ENCODE measurements around the gene NFKBIE.
"Not testable (repeated sequence)": the region's sequence is repeated elsewhere in the genome, so short reads cannot be mapped to it uniquely, and the experiment has no call there.

Gene NFKBIE

DNA sequence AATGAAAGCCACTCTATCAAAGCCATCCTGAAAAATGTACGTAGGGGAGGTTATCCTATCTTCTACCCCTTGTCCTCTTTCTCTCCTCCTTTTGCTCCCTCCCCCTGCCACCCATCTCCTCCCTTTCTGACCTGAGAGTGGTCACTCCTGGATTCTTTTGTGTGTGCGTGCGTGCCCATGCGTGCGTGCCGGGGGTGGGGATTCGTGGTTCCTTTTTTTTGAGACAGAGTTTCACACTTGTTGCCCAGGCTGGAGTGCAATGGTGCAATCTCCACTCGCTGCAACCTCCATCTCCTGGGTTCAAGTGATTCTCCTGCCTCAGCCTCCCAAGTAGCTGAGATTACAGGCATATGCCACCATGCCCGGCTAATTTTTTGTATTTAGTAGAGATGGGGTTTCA is 33.9 kb downstream of the NFKBIE start:
- not testable (repeated sequence) for DNase-seq; H3K27ac ChIP-seq (ENCODE audit: low read length, poor library complexity, severe bottlenecking); H2AK5ac ChIP-seq (ENCODE audit: low read length, severe bottlenecking); H3K14ac ChIP-seq (ENCODE audit: low read length in 2 of 2); H2BK5ac ChIP-seq (ENCODE audit: low read depth, low read length, poor library complexity, severe bottlenecking); H3K4me2 ChIP-seq (ENCODE audit: low read length, poor library complexity, severe bottlenecking); H2AFZ ChIP-seq (ENCODE audit: low read depth, low read length); H3K9me3 ChIP-seq (ENCODE audit: control insufficient read depth, low read length); H2BK15ac ChIP-seq (ENCODE audit: low read depth, poor library complexity, severe bottlenecking); H2BK120ac ChIP-seq (ENCODE audit: low read depth, low read length); H3K23ac ChIP-seq (ENCODE audit: low read length in 2 of 2); H3K4ac ChIP-seq (ENCODE audit: low read depth in 1 of 2, low read length in 2 of 2); H3K4me3 ChIP-seq (ENCODE audit: insufficient read depth in 1 of 2, low read depth in 1 of 2, low read length in 2 of 2); H3K18ac ChIP-seq (ENCODE audit: low read depth in 1 of 2, low read length in 2 of 2); H4K91ac ChIP-seq (ENCODE audit: low read length); H3K9ac ChIP-seq (ENCODE audit: low read length); H3K27me3 ChIP-seq (ENCODE audit: control insufficient read depth in 1 of 2, insufficient read depth in 1 of 2, low read length in 2 of 2); H2BK12ac ChIP-seq (ENCODE audit: low read length in 2 of 2); H4K8ac ChIP-seq (ENCODE audit: low read length)
- Histone ChIP-seq H3K4me1 (ENCODE audit: control insufficient read depth, insufficient read depth, low read depth, low read length) (peaks cover 25% of the 10 kb centered on the region), H3K36me3 (ENCODE audit: control insufficient read depth in 1 of 2, insufficient read depth in 2 of 2, low read depth in 1 of 2, low read length in 2 of 2) (peaks cover 14 to 54% of the 10 kb centered on the region in 2 experiments), H3K79me1 (replicated peaks; ENCODE audit: low read length, poor library complexity, severe bottlenecking) (peaks cover 16% of the 10 kb centered on the region)
- 97% methylated on average over 9 of the region's 9 CpGs for WGBS

DNA sequence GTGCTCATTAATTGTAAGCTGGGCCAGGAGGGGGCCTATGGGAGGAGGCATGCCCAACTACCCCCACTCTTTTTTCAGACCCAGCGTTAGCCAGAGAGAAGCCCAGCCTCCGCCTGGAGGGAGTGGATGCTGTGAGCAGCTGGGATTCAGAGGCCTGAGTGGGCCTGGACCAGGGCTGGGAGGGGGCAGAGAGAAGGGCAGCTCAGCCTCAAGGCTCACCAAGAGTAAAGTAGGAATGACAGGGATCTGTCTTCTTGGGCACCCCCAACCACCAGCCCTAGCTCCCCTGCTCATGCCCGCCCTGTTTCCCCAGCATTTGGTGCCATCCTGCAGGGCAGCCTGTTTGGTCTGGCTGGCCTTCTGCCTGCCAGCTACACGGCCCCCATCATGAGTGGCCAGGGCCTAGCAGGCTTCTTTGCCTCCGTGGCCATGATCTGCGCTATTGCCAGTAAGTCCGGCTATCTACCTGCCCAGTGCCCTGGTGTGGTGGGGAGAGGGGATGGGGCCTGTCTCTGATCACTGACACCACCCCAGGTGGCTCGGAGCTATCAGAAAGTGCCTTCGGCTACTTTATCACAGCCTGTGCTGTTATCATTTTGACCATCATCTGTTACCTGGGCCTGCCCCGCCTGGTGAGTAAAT is 35.2 kb downstream of the NFKBIE start:
- no peak overlapping the region for H2AFZ ChIP-seq (ENCODE audit: low read depth, low read length)
- WGBS, result 97% methylated on average over 8 of the region's 10 CpGs

DNA sequence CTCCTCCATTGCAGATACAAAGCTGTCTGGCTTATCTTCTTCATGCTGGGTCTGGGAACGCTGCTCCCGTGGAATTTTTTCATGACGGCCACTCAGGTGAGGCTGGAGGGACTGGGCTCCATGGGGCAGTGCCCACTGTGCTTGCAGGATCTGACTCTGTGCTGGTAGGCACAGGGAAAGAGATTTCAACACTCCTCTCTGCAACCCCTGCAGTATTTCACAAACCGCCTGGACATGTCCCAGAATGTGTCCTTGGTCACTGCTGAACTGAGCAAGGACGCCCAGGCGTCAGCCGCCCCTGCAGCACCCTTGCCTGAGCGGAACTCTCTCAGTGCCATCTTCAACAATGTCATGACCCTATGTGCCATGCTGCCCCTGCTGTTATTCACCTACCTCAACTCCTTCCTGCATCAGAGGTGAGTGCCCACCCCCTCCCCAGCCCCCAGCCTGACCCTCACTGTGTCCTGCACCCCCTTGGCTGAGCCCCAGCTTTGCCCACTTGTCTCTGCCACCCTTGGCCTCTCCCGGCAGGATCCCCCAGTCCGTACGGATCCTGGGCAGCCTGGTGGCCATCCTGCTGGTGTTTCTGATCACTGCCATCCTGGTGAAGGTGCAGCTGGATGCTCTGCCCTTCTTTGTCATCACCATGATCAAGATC is 35.8 kb downstream of the NFKBIE start:
- Histone ChIP-seq H3K14ac (ENCODE audit: low read length in 2 of 2) (no peak overlapping the region), H2BK5ac (ENCODE audit: low read depth, low read length, poor library complexity, severe bottlenecking) (no peak overlapping the region), H3K27me3 (ENCODE audit: control insufficient read depth in 1 of 2, insufficient read depth in 1 of 2, low read length in 2 of 2) (no peaks in the 10 kb centered on the region), H3K4me2 (ENCODE audit: low read length, poor library complexity, severe bottlenecking) (no peak overlapping the region), H3K4me1 (ENCODE audit: control insufficient read depth, insufficient read depth, low read depth, low read length) (peaks cover 21% of the 10 kb centered on the region), H3K4ac (ENCODE audit: low read depth in 1 of 2, low read length in 2 of 2) (no peak overlapping the region), H3K9ac (ENCODE audit: low read length) (no peak overlapping the region), H2BK120ac (ENCODE audit: low read depth, low read length) (no peak overlapping the region), H2BK12ac (ENCODE audit: low read length in 2 of 2) (no peak overlapping the region), H4K91ac (ENCODE audit: low read length) (no peak overlapping the region), H2BK15ac (ENCODE audit: low read depth, poor library complexity, severe bottlenecking) (no peak overlapping the region), H3K79me1 (replicated peaks; ENCODE audit: low read length, poor library complexity, severe bottlenecking) (peaks cover 28% of the 10 kb centered on the region), H3K36me3 (ENCODE audit: control insufficient read depth in 1 of 2, insufficient read depth in 2 of 2, low read depth in 1 of 2, low read length in 2 of 2) (peaks cover 14 to 54% of the 10 kb centered on the region in 2 experiments), H3K27ac (ENCODE audit: low read length, poor library complexity, severe bottlenecking) (no peak overlapping the region), H2AK5ac (ENCODE audit: low read length, severe bottlenecking) (no peak overlapping the region), H3K18ac (ENCODE audit: low read depth in 1 of 2, low read length in 2 of 2) (no peak overlapping the region), H3K4me3 (ENCODE audit: insufficient read depth in 1 of 2, low read depth in 1 of 2, low read length in 2 of 2) (no peak overlapping the region), H4K8ac (ENCODE audit: low read length) (no peak overlapping the region), H2AFZ (ENCODE audit: low read depth, low read length) (no peak overlapping the region), H3K23ac (ENCODE audit: low read length in 2 of 2) (no peak overlapping the region), H3K9me3 (ENCODE audit: control insufficient read depth, low read length) (no peaks in the 10 kb centered on the region)
- 94% methylated on average over 11 of the region's 11 CpGs for WGBS
- no peak for DNase-seq

More for the DNA sequence above, 35.2 kb downstream of the NFKBIE start:
- Histone ChIP-seq H3K18ac (ENCODE audit: low read depth in 1 of 2, low read length in 2 of 2) (no peak overlapping the region), H3K4me1 (ENCODE audit: control insufficient read depth, insufficient read depth, low read depth, low read length) (peaks cover 22% of the 10 kb centered on the region), H3K9me3 (ENCODE audit: control insufficient read depth, low read length) (no peaks in the 10 kb centered on the region), H3K9ac (ENCODE audit: low read length) (no peak overlapping the region), H3K4ac (ENCODE audit: low read depth in 1 of 2, low read length in 2 of 2) (no peak overlapping the region), H3K36me3 (ENCODE audit: control insufficient read depth in 1 of 2, insufficient read depth in 2 of 2, low read depth in 1 of 2, low read length in 2 of 2) (peaks cover 14 to 54% of the 10 kb centered on the region in 2 experiments), H3K27ac (ENCODE audit: low read length, poor library complexity, severe bottlenecking) (no peak overlapping the region), H4K8ac (ENCODE audit: low read length) (no peak overlapping the region), H2BK5ac (ENCODE audit: low read depth, low read length, poor library complexity, severe bottlenecking) (no peak overlapping the region), H3K27me3 (ENCODE audit: control insufficient read depth in 1 of 2, insufficient read depth in 1 of 2, low read length in 2 of 2) (no peaks in the 10 kb centered on the region), H2BK120ac (ENCODE audit: low read depth, low read length) (no peak overlapping the region), H2BK12ac (ENCODE audit: low read length in 2 of 2) (no peak overlapping the region), H4K91ac (ENCODE audit: low read length) (no peak overlapping the region), H3K4me3 (ENCODE audit: insufficient read depth in 1 of 2, low read depth in 1 of 2, low read length in 2 of 2) (no peak overlapping the region), H2AK5ac (ENCODE audit: low read length, severe bottlenecking) (no peak overlapping the region), H3K4me2 (ENCODE audit: low read length, poor library complexity, severe bottlenecking) (no peak overlapping the region), H3K79me1 (replicated peaks; ENCODE audit: low read length, poor library complexity, severe bottlenecking) (peaks cover 22% of the 10 kb centered on the region), H2BK15ac (ENCODE audit: low read depth, poor library complexity, severe bottlenecking) (no peak overlapping the region), H3K14ac (ENCODE audit: low read length in 2 of 2) (peak overlapping the region in 1 of 2 experiments; percentile 20), H3K23ac (ENCODE audit: low read length in 2 of 2) (no peak overlapping the region)
- no peak for DNase-seq

DNA sequence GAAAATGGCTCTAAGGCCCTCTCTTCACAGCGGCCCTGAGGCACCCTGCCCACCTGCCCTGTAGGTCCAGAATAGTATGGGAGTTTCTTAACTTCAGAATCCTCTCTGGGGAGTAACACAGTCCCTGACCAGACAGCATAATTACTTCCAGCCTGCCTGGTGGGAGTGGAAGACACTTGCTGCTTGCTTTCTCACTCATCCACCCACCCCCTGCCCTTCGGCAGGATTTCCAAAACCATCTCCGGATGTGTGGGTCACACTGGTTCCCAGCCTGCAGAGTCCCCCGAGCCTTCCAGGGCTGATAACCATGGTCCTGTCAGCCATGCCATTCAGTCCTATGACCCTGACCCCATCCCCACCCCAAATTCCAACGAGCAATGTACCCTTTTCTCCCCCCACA is 36.5 kb downstream of the NFKBIE start:
- H2BK15ac ChIP-seq (ENCODE audit: low read depth, poor library complexity, severe bottlenecking), result no peak overlapping the region
- no peak overlapping the region for H2BK120ac ChIP-seq (ENCODE audit: low read depth, low read length)
- no peak overlapping the region for H4K91ac ChIP-seq (ENCODE audit: low read length)
- no peak overlapping the region for H2AFZ ChIP-seq (ENCODE audit: low read depth, low read length)
- H3K27me3 ChIP-seq (ENCODE audit: control insufficient read depth in 1 of 2, insufficient read depth in 1 of 2, low read length in 2 of 2), result no peaks in the 10 kb centered on the region
- H3K36me3 ChIP-seq (ENCODE audit: control insufficient read depth in 1 of 2, insufficient read depth in 2 of 2, low read depth in 1 of 2, low read length in 2 of 2), result peaks cover 14 to 54% of the 10 kb centered on the region in 2 experiments
- H3K18ac ChIP-seq (ENCODE audit: low read depth in 1 of 2, low read length in 2 of 2), result no peak overlapping the region
- no peak overlapping the region for H2BK12ac ChIP-seq (ENCODE audit: low read length in 2 of 2)
- H3K4me2 ChIP-seq (ENCODE audit: low read length, poor library complexity, severe bottlenecking), result no peak overlapping the region
- no peaks in the 10 kb centered on the region for H3K9me3 ChIP-seq (ENCODE audit: control insufficient read depth, low read length)
- H3K27ac ChIP-seq (ENCODE audit: low read length, poor library complexity, severe bottlenecking), result no peak overlapping the region
- no peak overlapping the region for H3K9ac ChIP-seq (ENCODE audit: low read length)
- peaks cover 32% of the 10 kb centered on the region for H3K79me1 ChIP-seq (replicated peaks; ENCODE audit: low read length, poor library complexity, severe bottlenecking)
- no peak overlapping the region for H3K23ac ChIP-seq (ENCODE audit: low read length in 2 of 2)
- H4K8ac ChIP-seq (ENCODE audit: low read length), result no peak overlapping the region
- no peak overlapping the region for H3K14ac ChIP-seq (ENCODE audit: low read length in 2 of 2)
- H2AK5ac ChIP-seq (ENCODE audit: low read length, severe bottlenecking), result no peak overlapping the region
- DNase-seq, result no peak
- H2BK5ac ChIP-seq (ENCODE audit: low read depth, low read length, poor library complexity, severe bottlenecking), result no peak overlapping the region
- H3K4me1 ChIP-seq (ENCODE audit: control insufficient read depth, insufficient read depth, low read depth, low read length), result peaks cover 20% of the 10 kb centered on the region
- no peak overlapping the region for H3K4ac ChIP-seq (ENCODE audit: low read depth in 1 of 2, low read length in 2 of 2)
- H3K4me3 ChIP-seq (ENCODE audit: insufficient read depth in 1 of 2, low read depth in 1 of 2, low read length in 2 of 2), result no peak overlapping the region
- WGBS, result 94% methylated on average over 5 of the region's 5 CpGs

Data from mesenchymal stem cell (in vitro differentiated cells and primary cell).